ENCODE data around the gene BICC1. TPM values are rescaled to one million over a fixed set of nuclear protein-coding genes. Genes with fewer than 3 reads are reported as not detected.

BICC1 gene
- total RNA-seq, 2 donors from 2014 or later, result 8.3 to 15.7 TPM

DNA sequence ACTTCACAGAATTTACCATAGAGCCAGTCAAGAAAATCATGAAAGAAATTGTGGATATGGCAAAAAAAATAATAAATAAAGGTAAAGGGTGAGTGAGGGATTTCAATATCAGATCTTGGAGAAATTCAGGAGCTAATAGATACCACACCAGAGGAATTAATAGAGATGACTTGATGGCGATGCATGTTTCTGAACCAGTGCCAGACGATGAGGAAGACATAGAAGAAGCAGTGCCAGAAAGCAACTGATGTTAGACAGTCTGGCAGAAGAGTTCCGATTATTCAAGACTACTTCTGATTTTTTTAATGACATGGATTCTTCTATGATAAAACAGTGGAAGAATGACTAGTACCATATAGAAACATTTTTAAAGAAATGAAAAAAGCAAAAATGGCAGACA lies 314.7 kb downstream of the BICC1 start:
- DNase-seq (ENCODE audit: low spot score), result no peak
- Histone ChIP-seq H3K27me3 (no peaks in the 10 kb centered on the region), H3K9me3 (no peaks in the 10 kb centered on the region), H3K4me3 (no peak overlapping the region), H3K4me1 (no peaks in the 10 kb centered on the region), H3K36me3 (no peaks in the 10 kb centered on the region), H3K27ac (no peak overlapping the region)
- TF ChIP-seq, protein P1, sequence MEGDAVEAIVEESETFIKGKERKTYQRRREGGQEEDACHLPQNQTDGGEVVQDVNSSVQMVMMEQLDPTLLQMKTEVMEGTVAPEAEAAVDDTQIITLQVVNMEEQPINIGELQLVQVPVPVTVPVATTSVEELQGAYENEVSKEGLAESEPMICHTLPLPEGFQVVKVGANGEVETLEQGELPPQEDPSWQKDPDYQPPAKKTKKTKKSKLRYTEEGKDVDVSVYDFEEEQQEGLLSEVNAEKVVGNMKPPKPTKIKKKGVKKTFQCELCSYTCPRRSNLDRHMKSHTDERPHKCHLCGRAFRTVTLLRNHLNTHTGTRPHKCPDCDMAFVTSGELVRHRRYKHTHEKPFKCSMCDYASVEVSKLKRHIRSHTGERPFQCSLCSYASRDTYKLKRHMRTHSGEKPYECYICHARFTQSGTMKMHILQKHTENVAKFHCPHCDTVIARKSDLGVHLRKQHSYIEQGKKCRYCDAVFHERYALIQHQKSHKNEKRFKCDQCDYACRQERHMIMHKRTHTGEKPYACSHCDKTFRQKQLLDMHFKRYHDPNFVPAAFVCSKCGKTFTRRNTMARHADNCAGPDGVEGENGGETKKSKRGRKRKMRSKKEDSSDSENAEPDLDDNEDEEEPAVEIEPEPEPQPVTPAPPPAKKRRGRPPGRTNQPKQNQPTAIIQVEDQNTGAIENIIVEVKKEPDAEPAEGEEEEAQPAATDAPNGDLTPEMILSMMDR (IDR thresholded peaks at IDR 0.05), result no peak

DNA sequence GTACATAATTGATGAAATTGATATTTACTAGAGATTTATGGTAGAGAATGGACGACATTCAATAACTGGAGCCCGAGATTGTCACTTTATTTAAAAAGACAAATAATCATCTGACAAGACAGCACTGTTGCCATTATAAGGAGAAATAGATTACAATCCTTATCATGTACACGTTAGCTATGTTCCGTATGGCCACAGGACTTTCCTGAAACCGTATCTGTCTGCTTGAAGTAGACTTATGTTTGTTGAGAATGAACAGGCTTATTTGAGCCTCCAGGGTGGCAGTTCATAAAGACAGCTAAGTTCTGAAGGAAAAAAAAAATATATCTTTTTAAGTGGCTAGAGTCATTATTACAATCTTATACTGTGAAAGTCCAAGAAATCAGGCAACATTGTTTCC lies 317.2 kb downstream of the BICC1 start:
- Histone ChIP-seq H3K27ac (no peak overlapping the region), H3K36me3 (no peaks in the 10 kb centered on the region), H3K27me3 (no peaks in the 10 kb centered on the region), H3K4me3 (no peak overlapping the region), H3K9me3 (no peaks in the 10 kb centered on the region), H3K4me1 (peaks cover 0 to 3% of the 10 kb centered on the region in 2 donors)
- no peak for DNase-seq (ENCODE audit: low spot score)
- TF ChIP-seq, protein P1 (IDR thresholded peaks at IDR 0.05), result no peak

DNA sequence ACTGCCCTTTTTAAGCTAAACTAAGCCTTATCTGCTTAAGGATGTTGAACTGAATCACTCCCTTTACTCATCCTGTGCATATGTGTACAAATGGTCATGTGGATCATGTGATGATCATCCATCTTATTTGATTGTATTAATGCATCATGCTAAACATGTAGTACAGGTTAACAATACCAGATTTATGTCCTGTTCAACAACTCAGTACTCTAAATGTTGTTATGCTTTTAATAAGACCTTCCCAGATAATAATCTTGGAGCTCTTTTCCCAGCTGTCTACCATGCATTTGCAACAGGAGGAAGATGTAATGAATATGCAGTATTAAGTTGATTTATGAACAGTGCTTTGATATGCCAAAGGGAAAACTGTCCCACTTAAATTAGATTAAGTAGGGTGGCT lies 318.0 kb downstream of the BICC1 start:
- H3K27ac ChIP-seq, result no peak overlapping the region
- peaks cover 0 to 3% of the 10 kb centered on the region in 2 donors for H3K4me1 ChIP-seq
- no peaks in the 10 kb centered on the region for H3K36me3 ChIP-seq
- no peaks in the 10 kb centered on the region for H3K9me3 ChIP-seq
- no peaks in the 10 kb centered on the region for H3K27me3 ChIP-seq
- H3K4me3 ChIP-seq, result no peak overlapping the region
- DNase-seq (ENCODE audit: low spot score), result no peak
- TF ChIP-seq, protein P1 (IDR thresholded peaks at IDR 0.05), result no peak

- H3K27me3 ChIP-seq, result no peaks in the 10 kb centered on the region
- peak overlapping the region; percentile 21 to 68 for H3K27ac ChIP-seq
- no peaks in the 10 kb centered on the region for H3K9me3 ChIP-seq
- H3K4me1 ChIP-seq, result peaks cover 0 to 3% of the 10 kb centered on the region in 2 donors
- no peak for DNase-seq (ENCODE audit: low spot score)
- TF ChIP-seq, protein P1 (IDR thresholded peaks at IDR 0.05), result no peak
- H3K36me3 ChIP-seq, result no peaks in the 10 kb centered on the region
- H3K4me3 ChIP-seq, result no peak overlapping the region
Observed at GRCh38 chr10:58833771-58834561, 321.3 kb downstream of the BICC1 start.

DNA sequence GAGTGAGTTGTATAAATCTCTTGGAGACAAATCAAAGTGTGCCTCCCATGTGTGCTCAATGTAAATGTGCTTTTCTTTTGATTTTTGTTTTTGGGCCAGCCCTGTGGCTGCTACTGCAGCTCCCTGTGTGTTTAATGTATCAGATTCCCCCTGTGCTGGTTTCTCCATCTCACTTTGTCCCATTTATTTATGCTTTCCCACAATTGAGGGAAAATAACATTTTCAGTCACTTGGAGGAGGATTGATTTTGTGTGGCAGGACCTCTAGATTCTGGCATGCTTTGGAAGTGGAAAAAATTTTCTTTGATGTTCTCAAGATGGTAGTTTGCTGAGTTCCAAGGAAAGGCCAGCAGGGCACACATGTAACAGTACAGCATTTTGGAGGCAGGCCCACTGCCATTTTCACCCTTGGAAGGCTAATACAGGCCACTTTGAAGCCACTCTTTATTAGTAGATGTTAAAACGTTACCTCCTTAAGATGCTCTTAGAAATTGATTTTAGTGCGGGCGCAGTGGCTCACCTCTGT lies 323.6 kb downstream of the BICC1 start:
- no peak for DNase-seq (ENCODE audit: low spot score)
- H3K4me1 ChIP-seq, result peaks cover 0 to 3% of the 10 kb centered on the region in 2 donors
- no peaks in the 10 kb centered on the region for H3K9me3 ChIP-seq
- no peaks in the 10 kb centered on the region for H3K27me3 ChIP-seq
- H3K27ac ChIP-seq, result no peak overlapping the region
- TF ChIP-seq, protein P1 (IDR thresholded peaks at IDR 0.05), result no peak
- no peaks in the 10 kb centered on the region for H3K36me3 ChIP-seq
- no peak overlapping the region for H3K4me3 ChIP-seq
